ENCODE measurements around the gene PRR14.

DNA sequence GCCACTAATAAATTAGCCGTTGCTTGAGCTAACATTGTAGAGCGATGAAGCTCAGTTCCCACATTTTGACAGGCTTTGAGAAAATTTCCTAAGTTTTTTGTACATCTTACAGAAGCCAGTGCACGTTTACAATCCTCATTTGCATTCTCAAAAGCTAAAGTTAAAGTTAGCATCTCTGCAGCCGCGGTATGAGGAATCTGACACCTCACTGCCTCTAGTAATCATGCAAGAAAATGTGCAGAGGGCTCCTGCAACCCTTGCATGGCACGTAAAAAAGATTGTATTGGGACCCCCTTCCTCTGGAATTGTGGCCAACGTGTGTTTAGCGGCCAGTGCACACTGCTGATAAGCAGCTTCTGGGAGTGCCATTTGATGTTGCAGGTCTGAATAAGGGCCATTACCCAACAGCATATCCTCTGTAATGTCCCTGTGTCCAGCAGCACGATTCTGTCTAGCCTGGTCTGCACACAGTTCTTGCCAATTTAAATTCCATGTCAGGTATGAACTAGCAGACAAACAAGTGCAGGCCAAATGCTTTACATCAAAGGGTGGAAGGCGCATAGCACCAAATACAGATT lies 28.2 kb upstream of the PRR14 start:
- TF ChIP-seq CTCF (IDR thresholded peaks at IDR 0.05) (no peak), POLR2A (IDR thresholded peaks at IDR 0.05) (no peak)

Measured in Peyer's patch (tissue), 4 donors.